ENCODE data around the gene LAMP1.
"Not testable (repeated sequence)": the region's sequence is repeated elsewhere in the genome, so short reads cannot be mapped to it uniquely, and the experiment has no call there.

Gene LAMP1

DNA sequence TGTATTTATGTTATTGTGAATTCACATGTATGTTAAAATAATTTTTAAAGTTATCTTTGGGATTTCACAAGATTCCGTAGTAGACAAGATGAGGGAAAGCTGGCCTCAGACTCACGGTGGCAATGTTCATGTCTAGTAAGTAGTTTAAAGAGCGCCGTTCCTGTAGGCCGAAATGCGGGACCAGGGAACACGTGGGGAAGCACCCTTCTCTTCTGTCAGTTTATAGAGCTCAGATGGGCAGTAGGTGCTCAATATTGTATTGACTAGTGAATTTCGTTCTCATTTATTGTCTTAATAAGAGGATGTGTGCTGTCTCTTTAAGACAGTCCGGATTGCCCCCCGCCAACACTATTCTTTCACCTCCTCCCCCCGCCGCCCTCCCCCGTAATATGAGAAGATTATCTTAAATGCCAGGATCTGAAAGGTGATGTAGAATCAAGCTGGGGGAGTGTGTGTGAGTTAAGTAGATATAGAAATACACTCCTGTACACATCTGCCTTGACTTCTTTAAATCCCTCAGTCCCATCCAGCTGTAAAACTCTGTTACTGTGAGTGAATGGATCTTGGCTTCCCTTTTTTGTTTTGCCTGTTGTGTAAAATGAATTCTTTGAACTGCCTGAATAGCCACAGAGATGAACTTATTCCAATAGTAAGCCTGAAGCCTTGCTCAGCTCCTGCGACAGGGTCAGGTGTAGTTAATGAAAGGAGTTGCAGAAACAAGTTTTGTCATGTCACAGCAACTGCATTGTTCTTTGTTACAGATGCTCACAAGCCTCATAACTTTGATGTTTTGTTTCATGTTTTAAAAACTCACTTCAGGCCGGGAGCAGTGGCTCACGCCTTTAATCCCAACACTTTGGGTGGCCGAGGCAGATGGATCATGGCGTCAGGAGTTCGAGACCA, 1.3 kb downstream of the LAMP1 start:
- no peak for DNase-seq

DNA sequence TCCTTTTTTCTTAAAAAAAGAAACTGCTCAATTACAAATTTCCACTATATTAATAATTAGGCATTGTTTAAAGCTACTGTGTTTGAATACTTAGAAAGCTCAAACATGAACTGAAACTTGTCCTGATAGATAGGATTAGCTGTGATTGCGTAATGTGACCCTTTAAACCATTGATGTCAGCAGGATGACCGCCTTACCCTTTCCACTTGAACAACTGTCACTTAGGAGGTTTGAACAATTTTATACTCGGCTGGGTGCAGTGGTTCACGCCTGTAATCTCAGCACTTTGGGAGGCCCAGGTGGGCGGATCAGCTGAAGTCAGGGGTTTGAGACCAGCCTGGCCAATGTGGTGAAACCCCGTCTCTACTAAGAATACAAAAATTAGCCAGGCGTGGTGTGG, 2.9 kb downstream of the LAMP1 start:
- DNase-seq, result no peak

DNA sequence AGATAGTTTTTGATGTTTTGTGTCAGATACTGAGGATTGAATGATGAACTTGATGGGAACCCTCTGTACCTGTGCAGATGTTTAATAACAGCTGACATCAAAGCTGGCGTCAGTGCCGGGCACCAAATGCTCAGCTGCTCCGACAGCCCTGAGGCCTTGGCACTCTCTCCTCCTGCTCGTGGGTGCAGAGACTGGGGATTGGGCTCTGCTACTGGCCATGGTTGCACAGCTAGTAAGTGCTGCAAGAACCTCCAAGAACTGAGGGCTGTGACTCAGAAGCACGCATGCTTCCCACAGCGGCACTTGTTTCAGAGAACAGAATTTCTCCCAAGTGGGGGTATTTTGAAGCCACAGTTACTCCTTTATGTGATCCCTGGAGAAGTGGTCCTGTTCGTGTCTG, 5.9 kb downstream of the LAMP1 start:
- no peak for DNase-seq

DNA sequence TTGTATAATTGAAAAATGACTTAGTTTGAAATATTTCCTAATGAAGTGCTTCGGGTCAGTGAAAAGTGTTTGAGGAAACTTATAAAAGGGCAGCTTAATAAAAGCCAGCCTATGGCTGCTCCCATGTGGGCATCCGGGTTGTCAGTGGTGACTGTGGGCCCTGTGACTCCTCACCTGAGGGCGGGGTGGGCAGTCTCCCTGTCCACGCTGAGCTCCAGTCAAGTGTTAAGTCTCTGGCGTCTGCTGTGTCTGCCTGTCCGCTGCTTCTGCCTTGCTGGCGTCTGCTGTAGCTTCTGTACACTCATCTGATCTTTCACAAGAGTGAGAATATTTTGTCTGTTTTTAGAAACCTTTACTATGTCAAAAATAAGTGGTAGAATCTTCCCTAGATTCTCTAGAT, 7.1 kb downstream of the LAMP1 start:
- DNase-seq, result no peak

DNA sequence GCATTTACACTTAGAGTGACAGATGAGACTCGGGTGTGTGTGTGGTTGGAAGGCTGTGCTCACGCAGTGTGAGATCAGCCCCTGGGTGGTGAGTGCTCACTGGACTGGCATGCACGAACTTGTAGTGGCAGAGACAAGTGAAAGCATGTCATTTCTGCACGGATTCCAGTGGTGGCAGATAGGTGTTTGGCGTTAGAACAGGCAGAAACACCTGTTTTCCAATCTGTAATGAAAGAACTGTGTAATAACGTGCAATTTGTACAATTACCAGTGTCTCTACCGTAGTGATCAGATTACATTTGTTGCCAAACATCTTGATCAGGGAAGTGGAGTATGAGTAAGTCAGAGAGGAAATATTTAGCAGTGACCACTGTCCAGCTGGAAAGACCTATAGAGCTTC, 8.2 kb downstream of the LAMP1 start:
- DNase-seq, result no peak

DNA sequence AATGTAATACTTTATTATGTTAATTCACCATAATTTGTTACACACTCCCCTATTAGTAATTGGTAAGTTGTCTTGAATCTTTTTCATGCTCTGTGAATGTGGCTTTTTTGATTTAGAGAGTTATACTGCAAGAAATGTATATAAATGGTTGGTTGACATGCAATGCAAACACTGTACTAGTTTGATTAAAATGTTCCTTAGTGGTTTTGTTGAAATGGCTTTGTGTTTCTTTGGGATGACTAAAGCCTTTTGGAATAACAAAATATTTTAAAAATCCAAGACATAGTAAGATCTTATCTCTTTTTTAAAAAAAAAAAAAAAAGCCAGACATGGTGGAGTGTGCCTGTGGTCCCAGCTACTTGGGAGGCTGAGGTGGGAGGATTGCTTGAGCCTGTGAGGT, 10.5 kb downstream of the LAMP1 start:
- DNase-seq, result no peak

DNA sequence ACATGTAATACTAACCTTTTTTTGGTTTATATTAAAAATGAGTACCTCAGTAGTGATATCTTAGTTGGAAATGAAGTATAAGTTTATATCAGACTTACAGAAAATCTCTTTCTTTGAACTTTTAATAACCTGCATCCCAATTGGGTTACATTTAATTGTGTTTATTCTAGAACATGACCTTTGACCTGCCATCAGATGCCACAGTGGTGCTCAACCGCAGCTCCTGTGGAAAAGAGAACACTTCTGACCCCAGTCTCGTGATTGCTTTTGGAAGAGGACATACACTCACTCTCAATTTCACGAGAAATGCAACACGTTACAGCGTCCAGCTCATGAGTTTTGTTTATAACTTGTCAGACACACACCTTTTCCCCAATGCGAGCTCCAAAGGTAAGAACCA, 12.4 kb downstream of the LAMP1 start:
- no peak for DNase-seq

DNA sequence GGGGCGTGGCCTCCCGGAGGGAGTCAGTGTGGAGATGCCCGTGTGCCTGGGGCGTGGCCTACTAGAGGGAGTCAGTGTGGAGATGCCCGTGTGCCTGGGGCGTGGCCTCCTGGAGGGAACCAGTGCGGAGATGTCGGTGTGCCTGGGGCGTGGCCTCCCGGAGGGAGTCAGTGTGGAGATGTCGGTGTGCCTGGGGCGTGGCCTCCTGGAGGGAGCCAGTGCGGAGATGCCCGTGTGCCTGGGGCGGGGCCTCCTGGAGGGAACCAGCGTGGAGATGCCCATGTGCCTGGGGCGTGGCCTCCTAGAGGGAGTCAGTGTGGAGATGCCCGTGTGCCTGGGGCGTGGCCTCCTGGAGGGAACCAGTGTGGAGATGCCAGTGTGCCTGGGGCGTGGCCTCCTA, 17.1 kb downstream of the LAMP1 start:
- not testable (repeated sequence) for DNase-seq

DNA sequence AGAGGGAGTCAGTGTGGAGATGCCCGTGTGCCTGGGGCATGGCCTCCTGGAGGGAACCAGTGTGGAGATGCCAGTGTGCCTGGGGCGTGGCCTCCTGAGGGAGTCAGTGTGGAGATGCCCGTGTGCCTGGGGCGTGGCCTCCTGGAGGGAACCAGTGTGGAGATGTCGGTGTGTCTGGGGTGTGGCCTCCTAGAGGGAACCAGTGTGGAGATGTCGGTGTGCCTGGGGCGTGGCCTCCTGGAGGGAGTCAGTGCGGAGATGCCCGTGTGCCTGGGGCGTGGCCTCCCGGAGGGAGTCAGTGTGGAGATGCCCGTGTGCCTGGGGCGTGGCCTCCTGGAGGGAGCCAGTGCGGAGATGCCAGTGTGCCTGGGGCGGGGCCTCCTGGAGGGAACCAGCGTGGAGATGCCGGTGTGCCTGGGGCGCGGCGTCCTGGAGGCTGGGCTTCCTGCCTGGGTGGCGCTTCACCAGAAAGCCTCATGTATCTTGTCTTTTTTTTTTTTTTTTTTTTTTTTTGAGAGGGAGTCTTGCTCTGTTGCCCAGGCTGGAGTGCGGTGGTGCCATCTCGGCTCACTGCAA, 17.9 kb downstream of the LAMP1 start:
- DNase-seq, result not testable (repeated sequence)

DNA sequence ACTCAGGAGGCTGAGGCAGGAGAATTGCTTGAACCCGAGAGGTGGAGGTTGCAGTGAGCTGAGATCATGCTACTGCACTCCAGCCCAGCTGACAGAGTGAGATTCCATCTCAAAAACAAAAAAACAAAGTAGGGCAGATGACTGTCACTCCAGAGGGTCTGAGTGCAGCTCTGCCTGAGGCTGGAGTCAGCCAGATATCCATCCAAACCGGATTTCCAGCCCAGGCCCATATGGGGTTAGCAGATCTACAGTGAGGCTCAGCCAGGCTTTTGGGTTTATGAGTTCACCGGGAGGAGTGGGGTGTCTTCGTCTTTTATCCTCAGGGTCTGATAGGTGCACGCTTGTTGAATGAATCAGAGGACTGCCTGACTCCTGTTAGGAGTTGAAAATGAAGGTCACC, 19.0 kb downstream of the LAMP1 start:
- DNase-seq, result no peak

DNA sequence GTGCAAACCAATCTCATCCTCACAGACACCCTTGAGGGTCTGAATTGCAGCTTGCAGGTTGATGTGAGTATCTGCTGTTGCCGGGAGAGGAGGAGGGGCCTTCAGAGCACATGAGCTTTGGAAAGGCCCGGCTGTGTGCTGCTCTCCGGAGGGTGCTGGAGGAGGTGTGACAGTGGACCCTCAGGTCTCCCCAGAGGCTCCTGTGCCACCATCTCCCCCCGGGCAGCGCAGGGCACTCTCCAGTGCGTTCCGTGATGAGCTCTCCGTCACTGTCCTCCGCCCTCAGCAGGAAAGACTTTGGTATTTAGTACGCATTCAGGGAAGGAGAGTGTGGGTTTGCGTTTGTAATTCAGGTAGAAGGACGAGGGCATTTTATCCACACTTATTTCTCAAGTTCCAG, 20.0 kb downstream of the LAMP1 start:
- no peak for DNase-seq

DNA sequence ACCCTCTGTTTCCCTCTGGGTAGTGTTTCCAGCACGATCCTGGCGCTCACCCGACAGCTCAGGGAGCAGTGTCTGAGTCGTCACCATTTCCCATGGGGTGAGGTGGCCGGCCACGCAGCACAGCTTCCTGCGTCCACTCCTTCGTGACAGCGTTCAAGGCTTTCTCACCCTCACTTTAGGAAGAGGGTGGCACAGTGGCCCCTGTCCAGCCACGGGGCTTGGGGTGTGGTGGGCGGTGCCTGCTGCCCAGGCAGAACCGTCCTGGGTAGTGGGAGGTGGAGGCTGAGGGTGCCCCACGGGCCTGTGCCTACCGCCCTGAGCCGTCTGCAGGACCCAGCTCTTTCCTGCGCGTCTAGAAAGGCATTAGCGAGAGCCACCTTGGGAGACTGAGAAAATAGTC, 21.9 kb downstream of the LAMP1 start:
- no peak for DNase-seq

DNA sequence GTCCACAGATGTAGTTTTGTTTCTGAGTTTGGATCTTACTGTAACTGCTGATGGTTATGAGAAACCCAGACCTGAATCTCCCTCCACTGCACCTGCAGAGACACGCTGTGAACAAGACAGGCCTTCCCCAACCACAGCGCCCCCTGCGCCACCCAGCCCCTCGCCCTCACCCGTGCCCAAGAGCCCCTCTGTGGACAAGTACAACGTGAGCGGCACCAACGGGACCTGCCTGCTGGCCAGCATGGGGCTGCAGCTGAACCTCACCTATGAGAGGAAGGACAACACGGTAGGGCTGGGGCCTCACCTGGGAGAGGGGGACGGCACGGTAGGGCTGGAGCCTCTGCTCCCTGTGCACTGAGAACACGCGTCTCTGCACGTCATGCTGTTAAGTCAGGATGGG, 22.3 kb downstream of the LAMP1 start:
- no peak for DNase-seq

DNA sequence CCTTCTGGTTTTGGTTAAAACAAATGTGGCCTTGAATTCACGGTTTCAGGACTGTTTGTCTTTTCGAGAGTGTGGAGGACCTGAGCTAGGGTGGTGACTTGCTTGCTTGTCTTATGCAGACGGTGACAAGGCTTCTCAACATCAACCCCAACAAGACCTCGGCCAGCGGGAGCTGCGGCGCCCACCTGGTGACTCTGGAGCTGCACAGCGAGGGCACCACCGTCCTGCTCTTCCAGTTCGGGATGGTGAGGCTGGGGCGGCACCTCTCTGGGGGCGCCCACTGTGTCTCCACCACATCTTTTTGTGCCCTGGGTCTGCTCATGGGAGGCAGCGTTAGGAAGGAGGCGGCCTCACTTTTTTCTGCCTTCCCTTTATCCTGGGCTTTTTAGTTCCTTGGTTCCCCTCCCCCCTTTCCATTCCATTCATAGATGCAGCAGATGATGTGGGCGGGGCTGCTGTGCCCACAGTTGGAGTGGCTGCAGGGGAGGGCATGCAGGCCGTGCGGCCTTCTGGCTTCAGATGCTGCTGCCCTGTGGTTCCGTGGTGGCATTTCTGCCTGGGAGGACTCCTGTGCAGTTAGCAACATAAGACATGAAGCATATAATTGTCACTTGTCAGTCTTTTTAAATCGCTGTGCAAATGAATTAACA, 23.3 kb downstream of the LAMP1 start:
- DNase-seq, result no peak

DNA sequence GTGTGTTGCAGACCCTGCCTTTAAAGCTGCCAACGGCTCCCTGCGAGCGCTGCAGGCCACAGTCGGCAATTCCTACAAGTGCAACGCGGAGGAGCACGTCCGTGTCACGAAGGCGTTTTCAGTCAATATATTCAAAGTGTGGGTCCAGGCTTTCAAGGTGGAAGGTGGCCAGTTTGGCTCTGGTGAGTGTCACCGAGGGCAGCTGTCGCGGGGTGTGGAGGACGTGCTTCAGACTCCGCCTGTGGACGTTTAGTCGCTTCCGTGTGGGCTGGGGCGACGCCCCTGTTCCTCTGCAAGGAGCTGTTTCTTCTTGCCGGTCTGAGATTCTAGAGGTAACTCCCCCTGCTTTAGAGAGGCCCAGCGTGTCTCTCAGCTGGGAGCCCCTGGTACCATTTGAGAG, 24.5 kb downstream of the LAMP1 start:
- no peak for DNase-seq

DNA sequence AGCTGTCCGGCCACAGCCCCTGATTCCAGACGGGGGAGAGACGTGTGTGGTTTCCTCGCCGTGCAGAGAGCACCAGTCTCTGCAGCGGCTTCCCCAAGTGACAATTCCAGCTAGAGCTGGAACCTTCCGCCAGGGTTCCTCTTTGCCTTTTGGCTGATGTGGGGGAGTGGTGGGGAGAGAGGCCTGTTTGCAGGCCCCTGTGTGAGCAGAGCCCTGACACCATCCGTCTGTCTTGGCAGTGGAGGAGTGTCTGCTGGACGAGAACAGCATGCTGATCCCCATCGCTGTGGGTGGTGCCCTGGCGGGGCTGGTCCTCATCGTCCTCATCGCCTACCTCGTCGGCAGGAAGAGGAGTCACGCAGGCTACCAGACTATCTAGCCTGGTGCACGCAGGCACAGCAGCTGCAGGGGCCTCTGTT, 25.0 kb downstream of the LAMP1 start:
- DNase-seq, result no peak

DNA sequence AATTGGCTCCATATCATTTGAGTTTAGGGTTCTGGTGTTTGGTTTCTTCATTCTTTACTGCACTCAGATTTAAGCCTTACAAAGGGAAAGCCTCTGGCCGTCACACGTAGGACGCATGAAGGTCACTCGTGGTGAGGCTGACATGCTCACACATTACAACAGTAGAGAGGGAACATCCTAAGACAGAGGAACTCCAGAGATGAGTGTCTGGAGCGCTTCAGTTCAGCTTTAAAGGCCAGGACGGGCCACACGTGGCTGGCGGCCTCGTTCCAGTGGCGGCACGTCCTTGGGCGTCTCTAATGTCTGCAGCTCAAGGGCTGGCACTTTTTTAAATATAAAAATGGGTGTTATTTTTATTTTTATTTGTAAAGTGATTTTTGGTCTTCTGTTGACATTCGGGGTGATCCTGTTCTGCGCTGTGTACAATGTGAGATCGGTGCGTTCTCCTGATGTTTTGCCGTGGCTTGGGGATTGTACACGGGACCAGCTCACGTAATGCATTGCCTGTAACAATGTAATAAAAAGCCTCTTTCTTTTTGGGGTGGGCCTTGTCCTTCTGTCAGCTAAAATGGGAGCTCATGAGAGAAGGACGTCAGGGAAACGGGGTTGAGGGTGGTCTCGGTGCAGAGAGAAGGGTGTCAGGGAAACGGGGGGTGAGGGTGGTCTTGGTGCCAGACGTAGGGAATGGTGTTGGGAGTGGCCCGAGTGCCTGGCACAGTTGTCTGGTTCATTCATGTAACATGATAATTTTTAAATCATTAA, 26.0 kb downstream of the LAMP1 start:
- no peak for DNase-seq

DNA sequence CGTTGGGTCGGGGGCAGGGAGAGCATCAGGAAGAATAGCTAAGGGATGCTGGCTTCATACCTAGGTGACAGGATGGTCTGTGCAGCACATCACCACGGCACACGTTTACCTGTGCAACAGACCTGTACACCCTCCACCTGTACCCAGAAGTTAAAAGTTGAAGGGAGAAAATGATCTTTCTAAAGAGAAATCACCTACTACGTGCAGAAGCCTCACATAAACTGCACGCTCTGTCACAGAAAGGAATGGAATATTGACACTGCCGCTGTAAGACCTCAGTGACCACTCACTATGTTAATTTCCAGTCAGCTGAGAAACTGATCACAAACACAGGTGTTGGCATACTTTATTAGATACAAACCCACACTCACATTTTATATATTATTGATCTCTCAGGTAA, 26.8 kb downstream of the LAMP1 start:
- no peak for DNase-seq

DNA sequence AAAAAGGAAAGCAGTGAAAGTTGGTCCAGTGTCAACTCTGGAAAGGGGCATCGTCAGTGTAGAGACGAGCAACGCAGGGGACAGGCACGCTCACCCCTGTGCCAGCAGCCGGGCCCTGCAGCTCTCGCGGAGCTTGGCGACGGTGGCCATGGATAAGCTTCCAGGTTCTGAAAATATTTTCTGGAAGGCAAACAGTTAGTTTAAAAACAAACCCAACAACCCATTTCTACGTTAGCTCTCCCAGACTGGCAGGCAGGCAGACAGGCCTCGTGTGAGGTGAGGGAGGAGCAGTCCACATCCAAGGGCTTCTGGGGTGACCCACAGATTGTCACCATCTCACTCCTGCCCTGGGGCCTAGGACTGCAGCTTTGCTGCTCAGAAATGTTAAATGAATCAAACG, 27.4 kb downstream of the LAMP1 start:
- no peak for DNase-seq

DNA sequence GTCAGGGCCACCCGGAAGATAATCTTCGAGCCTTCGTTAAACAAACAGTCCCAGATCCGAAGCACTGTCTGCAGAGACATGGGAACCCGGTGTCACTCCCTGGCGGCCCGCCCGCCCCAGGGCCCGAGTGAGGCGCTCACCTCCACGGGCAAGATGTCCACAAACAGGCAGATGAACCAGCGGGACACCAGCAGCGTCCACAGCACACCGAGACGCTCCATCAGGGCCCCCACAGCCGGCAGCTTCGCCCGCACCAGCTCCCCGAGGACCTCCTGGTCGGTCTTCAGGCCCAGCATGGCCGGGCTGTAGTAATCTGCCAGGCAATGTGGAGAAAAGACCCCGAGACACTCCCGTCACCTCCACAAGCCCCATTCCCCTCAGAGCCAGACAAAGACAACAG, 28.7 kb downstream of the LAMP1 start:
- no peak for DNase-seq

DNA sequence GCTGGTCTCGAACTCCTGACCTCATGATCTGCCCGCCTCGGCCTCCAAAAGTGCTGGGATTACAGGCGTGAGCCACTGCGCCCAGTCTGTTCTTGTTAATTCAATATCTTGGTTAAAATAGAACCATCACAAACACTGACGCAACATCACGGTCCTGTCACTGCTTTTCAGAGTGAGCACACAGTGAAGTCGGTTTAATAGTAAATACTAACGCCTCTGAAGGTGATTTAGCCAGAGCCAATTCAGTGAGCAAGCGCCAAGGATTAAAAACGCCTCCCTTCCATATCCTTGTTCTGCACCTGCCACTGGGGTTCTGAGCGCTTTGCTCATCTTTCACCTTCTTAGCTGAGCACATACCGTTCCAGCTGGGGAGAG, 30.3 kb downstream of the LAMP1 start:
- DNase-seq, result no peak

DNA sequence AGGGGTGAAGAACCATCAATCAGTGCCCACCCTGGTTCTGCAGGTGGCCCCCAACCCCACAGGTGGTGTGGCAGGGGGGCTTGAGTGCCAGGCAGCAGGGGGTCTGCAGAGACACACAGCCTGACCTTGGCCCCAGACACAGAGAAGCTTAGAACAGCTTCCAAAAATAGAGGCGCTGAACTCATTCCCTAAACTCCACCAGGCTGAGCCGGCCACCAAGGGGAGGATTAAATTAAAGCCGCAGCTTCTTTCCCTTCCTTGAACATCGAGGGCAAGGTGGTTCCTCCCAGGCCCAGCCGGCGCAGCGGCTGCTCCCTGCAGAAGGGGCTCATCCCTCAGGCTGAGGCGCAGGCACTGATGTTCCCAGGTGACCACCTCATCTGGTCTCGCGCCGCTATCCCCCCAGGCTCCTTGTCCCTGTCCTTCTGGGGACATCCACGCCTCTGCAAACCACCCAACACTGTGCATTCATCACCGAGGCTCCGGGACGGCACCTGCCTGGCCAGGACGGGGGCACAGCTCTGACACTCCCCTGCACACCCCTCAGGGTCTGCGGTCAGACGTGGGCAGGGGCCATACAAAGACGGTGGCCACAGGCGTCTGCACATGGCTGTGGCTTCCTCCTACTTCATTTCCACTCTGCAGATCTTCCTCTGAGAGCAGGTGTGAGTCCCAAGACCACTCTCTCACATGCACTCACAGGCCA, 30.9 kb downstream of the LAMP1 start:
- no peak for DNase-seq

DNA sequence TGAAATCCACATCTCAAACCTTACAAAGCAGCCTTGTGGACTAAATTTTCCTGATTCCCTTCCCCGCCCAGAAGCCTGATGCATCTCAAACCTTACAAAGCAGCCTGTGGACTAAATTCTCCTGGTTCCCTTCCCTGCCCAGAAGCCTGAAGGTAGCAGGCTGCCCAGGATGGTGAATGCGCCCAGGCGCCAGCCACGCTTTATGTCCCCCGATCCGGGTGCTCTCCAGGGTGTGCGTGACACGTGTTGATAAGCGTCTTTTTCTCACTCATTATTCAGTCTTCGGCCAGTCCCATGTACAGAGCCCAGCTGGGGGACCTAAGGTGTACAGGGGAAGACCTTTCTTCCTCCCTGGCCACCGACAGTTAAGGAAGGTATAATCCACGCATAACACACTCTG, 31.8 kb downstream of the LAMP1 start:
- DNase-seq, result no peak
